GM13976 (cell line): ENCODE results near the gene NEUROG2.
"Not testable (repeated sequence)": the region's sequence is repeated elsewhere in the genome, so short reads cannot be mapped to it uniquely, and the experiment has no call there.

Experiments
- DNase-seq: peaks from one replicate; pipeline ENCODE4 v3.0.0; 2012; ENCODE audit warnings: low spot score
- in situ Hi-C: fragments of 300-500 bp; cut with MboI; formaldehyde crosslinking; loops from one replicate; pipeline ENCODE4 v1.12.0; 2022; ENCODE audit warnings: low sequenced_read_pairs, mixed read lengths, inconsistent platforms; ENCODE audit not compliant: unreplicated experiment
- TF ChIP-seq, protein P1 (sequence below): IDR thresholded peaks from 2 replicates; pipeline ENCODE4 v1.5.1; 2012; ENCODE audit warnings: borderline replicate concordance, mild to moderate bottlenecking; ENCODE audit not compliant: insufficient read depth; ENCODE audit errors: extremely low read depth, missing control alignments, control extremely low read depth

Gene NEUROG2

DNA sequence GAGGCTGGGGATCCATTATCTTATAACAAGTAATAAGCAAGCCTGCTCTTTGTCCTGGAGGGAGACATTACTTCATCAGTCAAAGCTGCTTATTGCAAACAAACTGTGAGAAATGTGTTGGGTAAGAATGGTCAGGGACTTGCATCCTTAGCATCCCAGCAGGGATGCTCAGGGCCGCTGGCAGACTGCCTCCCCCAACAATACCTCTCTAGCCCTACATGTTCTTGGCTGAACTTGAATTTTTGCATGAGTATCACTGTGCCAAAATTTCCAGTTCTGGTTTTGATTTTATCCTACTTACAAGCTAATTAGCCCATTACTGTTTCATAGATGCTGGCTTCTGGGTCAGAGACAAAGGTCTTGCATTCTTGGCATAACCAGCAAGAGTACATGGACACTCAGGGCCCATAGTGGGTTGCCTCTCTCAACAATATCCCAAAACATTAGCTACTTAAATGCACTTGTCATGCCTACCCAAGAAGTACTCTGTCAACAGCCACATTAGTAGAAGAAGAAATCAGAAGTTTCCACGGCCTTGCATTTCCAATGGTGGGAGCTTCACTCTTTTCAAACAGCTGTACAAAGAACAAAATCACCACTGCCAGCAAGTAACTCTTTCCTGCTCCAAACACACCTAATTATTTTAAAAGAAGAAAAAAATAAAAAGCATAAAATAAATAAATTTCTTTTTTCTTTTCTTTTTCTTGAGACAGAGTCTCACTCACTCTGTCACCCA lies 41.9 kb upstream of the NEUROG2 start:
- no peak for DNase-seq
- TF ChIP-seq, protein P1, sequence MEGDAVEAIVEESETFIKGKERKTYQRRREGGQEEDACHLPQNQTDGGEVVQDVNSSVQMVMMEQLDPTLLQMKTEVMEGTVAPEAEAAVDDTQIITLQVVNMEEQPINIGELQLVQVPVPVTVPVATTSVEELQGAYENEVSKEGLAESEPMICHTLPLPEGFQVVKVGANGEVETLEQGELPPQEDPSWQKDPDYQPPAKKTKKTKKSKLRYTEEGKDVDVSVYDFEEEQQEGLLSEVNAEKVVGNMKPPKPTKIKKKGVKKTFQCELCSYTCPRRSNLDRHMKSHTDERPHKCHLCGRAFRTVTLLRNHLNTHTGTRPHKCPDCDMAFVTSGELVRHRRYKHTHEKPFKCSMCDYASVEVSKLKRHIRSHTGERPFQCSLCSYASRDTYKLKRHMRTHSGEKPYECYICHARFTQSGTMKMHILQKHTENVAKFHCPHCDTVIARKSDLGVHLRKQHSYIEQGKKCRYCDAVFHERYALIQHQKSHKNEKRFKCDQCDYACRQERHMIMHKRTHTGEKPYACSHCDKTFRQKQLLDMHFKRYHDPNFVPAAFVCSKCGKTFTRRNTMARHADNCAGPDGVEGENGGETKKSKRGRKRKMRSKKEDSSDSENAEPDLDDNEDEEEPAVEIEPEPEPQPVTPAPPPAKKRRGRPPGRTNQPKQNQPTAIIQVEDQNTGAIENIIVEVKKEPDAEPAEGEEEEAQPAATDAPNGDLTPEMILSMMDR = no peak
- in situ Hi-C loops = no loop called here

- in situ Hi-C loops, DNase-seq: not testable (repeated sequence)
Observed at GRCh38 chr4:112554271-112554670, 38.3 kb upstream of the NEUROG2 start.

DNA sequence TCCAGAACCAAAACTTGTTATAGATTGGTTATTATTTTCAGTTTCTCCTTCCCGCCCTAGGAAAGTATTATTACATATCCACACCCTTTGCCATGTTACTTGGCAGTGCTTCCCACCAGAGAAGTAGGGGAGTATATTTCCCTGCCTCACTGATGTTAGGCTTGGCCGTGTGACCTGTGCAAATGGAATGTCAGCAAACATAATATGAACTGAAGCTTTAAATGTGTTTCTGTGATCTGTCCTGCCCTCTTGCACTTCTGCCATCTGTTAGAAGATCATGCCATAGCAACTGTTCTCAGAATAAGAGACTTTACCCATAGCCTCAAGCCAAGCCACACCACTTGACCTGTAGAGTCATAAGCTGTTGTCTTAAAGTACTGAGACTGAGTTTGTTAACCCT lies 36.7 kb upstream of the NEUROG2 start:
- TF ChIP-seq, protein P1 = no peak
- in situ Hi-C loops = no loop called here
- DNase-seq = no peak

GRCh38 chr4:112550728-112551127 lies 34.7 kb upstream of the NEUROG2 start:
- in situ Hi-C loops = no loop called here
- no peak for DNase-seq
- TF ChIP-seq, protein P1 = no peak

DNA sequence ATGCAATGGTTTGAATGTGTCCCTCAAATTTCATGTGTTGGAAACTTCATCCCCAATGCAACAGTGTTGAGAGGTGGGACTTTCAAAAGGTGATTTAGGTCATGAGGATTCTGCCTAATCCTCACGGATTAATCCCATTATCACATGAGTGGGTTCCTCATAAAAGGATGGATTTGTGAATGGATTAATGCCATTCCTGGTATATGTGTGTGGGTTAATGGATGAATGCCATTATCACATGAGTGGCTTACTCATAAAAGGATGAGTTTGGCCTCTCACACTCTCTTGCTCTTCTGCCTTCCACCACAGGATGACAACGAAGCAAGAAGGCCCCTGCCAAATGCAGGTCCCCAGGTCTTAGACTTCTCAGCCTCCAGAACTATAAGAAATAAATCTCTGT lies 30.5 kb upstream of the NEUROG2 start:
- no peak for DNase-seq
- in situ Hi-C loops = no loop called here
- TF ChIP-seq, protein P1 = no peak

GRCh38 chr4:112545346-112545745 lies 29.4 kb upstream of the NEUROG2 start:
- TF ChIP-seq, protein P1 = no peak
- in situ Hi-C loops = no loop called here
- DNase-seq = no peak

- TF ChIP-seq, protein P1 = no peak
- in situ Hi-C loops = no loop called here
- no peak for DNase-seq
Observed at GRCh38 chr4:112540695-112541094, 24.7 kb upstream of the NEUROG2 start.
